Measurements from ENCODE around the gene COL6A1.

COL6A1 gene

GRCh38 chr21:45970674-45971615, 10.6 kb upstream of the COL6A1 start:
- TF ChIP-seq CTCF (conservative IDR thresholded peaks at IDR 0.05; ENCODE audit: low read length) = peak; percentile 80
- H3K4me3 ChIP-seq (ENCODE audit: low read length) = no peak overlapping the region
- DNase-seq (ENCODE audit: low read depth) = no peak

- peak; percentile 94 for DNase-seq (ENCODE audit: low read depth)
- no peak for TF ChIP-seq CTCF (conservative IDR thresholded peaks at IDR 0.05; ENCODE audit: low read length)
- H3K4me3 ChIP-seq (ENCODE audit: low read length) = peak overlapping the region; percentile 56
These were observed 9.8 kb upstream of the COL6A1 start for GRCh38 chr21:45971616-45972352.

GRCh38 chr21:45972353-45972715, 9.2 kb upstream of the COL6A1 start:
- peak overlapping the region; percentile 56 for H3K4me3 ChIP-seq (ENCODE audit: low read length)
- TF ChIP-seq CTCF (conservative IDR thresholded peaks at IDR 0.05; ENCODE audit: low read length) = no peak
- DNase-seq (ENCODE audit: low read depth) = no peak

GRCh38 chr21:45972716-45973474, 8.7 kb upstream of the COL6A1 start:
- DNase-seq (ENCODE audit: low read depth) = peak; percentile 92
- TF ChIP-seq CTCF (conservative IDR thresholded peaks at IDR 0.05; ENCODE audit: low read length) = no peak
- peak overlapping the region; percentile 56 for H3K4me3 ChIP-seq (ENCODE audit: low read length)

- peak; percentile 72 for TF ChIP-seq CTCF (conservative IDR thresholded peaks at IDR 0.05; ENCODE audit: low read length)
- peak overlapping the region; percentile 56 for H3K4me3 ChIP-seq (ENCODE audit: low read length)
- peak; percentile 82 for DNase-seq (ENCODE audit: low read depth)
These were observed 8.0 kb upstream of the COL6A1 start for GRCh38 chr21:45973475-45974072.

GRCh38 chr21:45974073-45975019, 7.2 kb upstream of the COL6A1 start:
- no peak for TF ChIP-seq CTCF (conservative IDR thresholded peaks at IDR 0.05; ENCODE audit: low read length)
- H3K4me3 ChIP-seq (ENCODE audit: low read length) = peak overlapping the region; percentile 56
- peak; percentile 67 for DNase-seq (ENCODE audit: low read depth)
